A673 (cell line): ENCODE data around the gene NAALADL2. TPM values are rescaled to one million over a fixed set of nuclear protein-coding genes. Genes with fewer than 3 reads are reported as not detected.

Source experiments
- BruUV-seq: library from RNA; stranded (reverse); fragments of 400-500 nt; replicated peaks from 2 replicates; lab custom pipeline; 2021; lab: Mats Ljungman, UMichigan
- CTCF ChIA-PET: fragments of 300-600 bp; sonication (Branson Sonifier 250); formaldehyde crosslinking; loops from one replicate; lab custom pipeline; 2022; ENCODE audit warnings: antibody characterized with exemption; lab: Charles Lee
- POLR2A ChIA-PET: fragments of 300-600 bp; sonication (Branson Sonifier 250); formaldehyde crosslinking; loops from one replicate; lab custom pipeline; 2022; ENCODE audit warnings: antibody characterized with exemption; ENCODE audit not compliant: low non-redundant PET; lab: Charles Lee
- DNase-seq: peaks from one replicate; pipeline ENCODE4 v3.0.0-alpha.2; 2015; ENCODE audit warnings: low spot score
- H3K27ac ChIP-seq: fragments of 200-600 bp; sonication (generic); 2 replicates; pipeline ENCODE4 v1.5.1; 2016; ENCODE audit warnings: mixed run types, low read depth, mild to moderate bottlenecking, mixed read lengths, antibody characterized with exemption, low read length; ENCODE audit not compliant: poor library complexity, severe bottlenecking
- H3K27me3 ChIP-seq: fragments of 200-600 bp; sonication (generic); replicated peaks from 2 replicates; pipeline ENCODE4 v1.6.1; 2017; ENCODE audit warnings: mixed run types, low read depth, mild to moderate bottlenecking, mixed read lengths, antibody characterized with exemption, low read length; ENCODE audit not compliant: insufficient read depth, poor library complexity
- H3K36me3 ChIP-seq: fragments of 200-600 bp; sonication (generic); 2 replicates; pipeline ENCODE4 v1.6.1; 2016; ENCODE audit warnings: mixed run types, mild to moderate bottlenecking, mixed read lengths, antibody characterized with exemption, low read length; ENCODE audit not compliant: insufficient read depth, poor library complexity, severe bottlenecking
- H3K4me1 ChIP-seq: fragments of 200-600 bp; sonication (generic); 2 replicates; pipeline ENCODE4 v1.6.1; 2017; ENCODE audit warnings: mixed run types, mild to moderate bottlenecking, mixed read lengths, antibody characterized with exemption, low read length; ENCODE audit not compliant: insufficient read depth, poor library complexity, severe bottlenecking
- H3K4me3 ChIP-seq: fragments of 200-600 bp; sonication (generic); 2 replicates; pipeline ENCODE4 v1.5.1; 2016; ENCODE audit warnings: low read depth, mixed run types, mild to moderate bottlenecking, mixed read lengths, low read length; ENCODE audit not compliant: poor library complexity, severe bottlenecking
- H3K9me3 ChIP-seq: fragments of 200-600 bp; sonication (generic); 2 replicates; pipeline ENCODE4 v1.6.1; 2016; ENCODE audit warnings: mixed run types, low read depth, mild to moderate bottlenecking, mixed read lengths, antibody characterized with exemption, low read length; ENCODE audit not compliant: poor library complexity, severe bottlenecking
- EZH2 ChIP-seq: fragments of 200-600 bp; sonication (generic); IDR thresholded peaks from 2 replicates; pipeline ENCODE4 v1.6.1; 2017; ENCODE audit warnings: borderline replicate concordance, low read depth, mild to moderate bottlenecking, mixed read lengths, antibody characterized with exemption, low read length; ENCODE audit not compliant: poor library complexity, severe bottlenecking
- intact Hi-C: fragments of 100-400 bp; cut with micrococcal nuclease; formaldehyde crosslinking; loops from one replicate; pipeline ENCODE4 v1.10.0; 2022; ENCODE audit not compliant: unreplicated experiment
- total RNA-seq: library from RNA; stranded (reverse); gene quantifications from 2 replicates; pipeline ENCODE4 v1.2.3, GENCODE V29; 2021
- TF ChIP-seq, protein P1 (sequence below): fragments of 300-800, 200-600 bp; sonication (generic); conservative IDR thresholded peaks from 2 replicates; pipeline ENCODE4 v1.5.1; 2017; ENCODE audit warnings: low read depth, mild to moderate bottlenecking, antibody characterized with exemption, low read length, moderate library complexity, mixed read lengths

Gene NAALADL2
- total RNA-seq, 1 experiment from 2014 or later = 0.64 TPM

DNA sequence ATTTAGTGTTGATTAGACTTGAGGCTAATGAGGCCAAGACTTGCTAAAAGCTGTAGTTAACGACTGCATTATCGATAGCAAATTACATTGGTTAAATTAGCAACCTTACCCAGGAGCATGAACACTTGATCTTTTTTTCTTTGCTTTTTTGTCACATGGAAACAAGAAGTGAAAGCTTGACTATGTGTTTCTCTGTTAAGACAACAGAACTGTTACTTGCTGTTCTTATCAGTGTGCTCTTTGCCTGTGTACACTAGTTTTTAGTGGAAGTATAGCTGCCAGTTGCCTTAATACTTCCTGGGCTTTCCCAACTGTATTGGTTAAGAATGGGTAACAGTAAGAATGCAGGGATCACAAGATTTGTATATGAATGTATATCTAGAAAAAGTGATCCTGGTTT, 625.5 kb downstream of the NAALADL2 start:
- TF ChIP-seq EZH2 = no peak
- TF ChIP-seq, protein P1, sequence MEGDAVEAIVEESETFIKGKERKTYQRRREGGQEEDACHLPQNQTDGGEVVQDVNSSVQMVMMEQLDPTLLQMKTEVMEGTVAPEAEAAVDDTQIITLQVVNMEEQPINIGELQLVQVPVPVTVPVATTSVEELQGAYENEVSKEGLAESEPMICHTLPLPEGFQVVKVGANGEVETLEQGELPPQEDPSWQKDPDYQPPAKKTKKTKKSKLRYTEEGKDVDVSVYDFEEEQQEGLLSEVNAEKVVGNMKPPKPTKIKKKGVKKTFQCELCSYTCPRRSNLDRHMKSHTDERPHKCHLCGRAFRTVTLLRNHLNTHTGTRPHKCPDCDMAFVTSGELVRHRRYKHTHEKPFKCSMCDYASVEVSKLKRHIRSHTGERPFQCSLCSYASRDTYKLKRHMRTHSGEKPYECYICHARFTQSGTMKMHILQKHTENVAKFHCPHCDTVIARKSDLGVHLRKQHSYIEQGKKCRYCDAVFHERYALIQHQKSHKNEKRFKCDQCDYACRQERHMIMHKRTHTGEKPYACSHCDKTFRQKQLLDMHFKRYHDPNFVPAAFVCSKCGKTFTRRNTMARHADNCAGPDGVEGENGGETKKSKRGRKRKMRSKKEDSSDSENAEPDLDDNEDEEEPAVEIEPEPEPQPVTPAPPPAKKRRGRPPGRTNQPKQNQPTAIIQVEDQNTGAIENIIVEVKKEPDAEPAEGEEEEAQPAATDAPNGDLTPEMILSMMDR = no peak
- no peak overlapping the region for H3K27ac ChIP-seq
- no peaks in the 10 kb centered on the region for H3K27me3 ChIP-seq
- no peak for DNase-seq
- ChIA-PET CTCF (no interaction called here), POLR2A (no interaction called here)
- H3K36me3 ChIP-seq = no peaks in the 10 kb centered on the region
- H3K9me3 ChIP-seq = no peaks in the 10 kb centered on the region
- BruUV-seq = no TSS peak
- intact Hi-C loops = no loop called here
- no peak overlapping the region for H3K4me3 ChIP-seq
- H3K4me1 ChIP-seq = no peaks in the 10 kb centered on the region

DNA sequence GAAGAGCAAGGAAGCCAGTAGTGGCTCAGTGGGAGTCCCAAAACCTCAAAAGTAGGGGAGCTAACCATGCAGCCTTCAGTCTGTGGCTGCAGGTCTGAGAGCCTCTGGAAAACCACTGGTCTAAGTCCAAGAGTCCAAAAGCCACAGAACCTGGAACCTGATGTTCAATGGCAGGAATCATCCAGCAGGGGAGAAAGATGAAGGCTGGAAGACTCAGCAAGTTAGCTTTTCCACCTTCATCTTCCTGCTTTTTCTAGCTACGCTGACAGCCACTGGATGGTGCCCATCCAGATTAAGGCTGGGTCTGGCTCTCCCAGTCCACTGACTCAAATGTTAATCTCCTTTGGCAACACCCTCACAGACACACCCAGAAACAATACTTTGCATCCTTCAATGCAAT, 626.3 kb downstream of the NAALADL2 start:
- BruUV-seq = no TSS peak
- H3K27me3 ChIP-seq = no peaks in the 10 kb centered on the region
- DNase-seq = no peak
- no peaks in the 10 kb centered on the region for H3K36me3 ChIP-seq
- H3K4me1 ChIP-seq = no peaks in the 10 kb centered on the region
- no peak overlapping the region for H3K27ac ChIP-seq
- intact Hi-C loops = no loop called here
- ChIA-PET CTCF (no interaction called here), POLR2A (no interaction called here)
- H3K9me3 ChIP-seq = no peaks in the 10 kb centered on the region
- no peak for TF ChIP-seq EZH2
- TF ChIP-seq, protein P1 = no peak
- H3K4me3 ChIP-seq = no peak overlapping the region

DNA sequence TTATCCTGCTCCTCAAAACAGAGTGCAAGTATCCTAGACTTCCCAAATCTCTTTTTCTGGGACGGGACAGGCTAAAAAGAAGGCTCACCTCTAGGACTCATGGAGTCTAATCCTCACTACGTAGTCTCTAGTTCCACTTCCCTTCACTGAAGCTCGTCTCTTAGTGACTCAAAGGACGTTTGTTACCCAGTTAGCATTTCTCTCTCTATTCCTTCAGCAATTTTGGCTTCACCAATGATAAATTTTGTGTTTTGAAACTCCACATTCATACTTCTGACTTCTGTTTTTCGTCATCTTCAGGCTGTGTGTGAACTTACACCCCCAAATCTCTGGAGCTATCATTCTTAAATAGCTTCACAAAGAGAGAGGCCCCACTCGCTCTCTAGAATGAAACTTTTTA, 627.1 kb downstream of the NAALADL2 start:
- no TSS peak for BruUV-seq
- Histone ChIP-seq H3K9me3 (no peaks in the 10 kb centered on the region), H3K36me3 (no peaks in the 10 kb centered on the region), H3K4me1 (no peaks in the 10 kb centered on the region), H3K4me3 (no peak overlapping the region), H3K27me3 (no peaks in the 10 kb centered on the region), H3K27ac (no peak overlapping the region)
- TF ChIP-seq, protein P1 = no peak
- no peak for TF ChIP-seq EZH2
- DNase-seq = no peak
- ChIA-PET POLR2A (no interaction called here), CTCF (no interaction called here)
- intact Hi-C loops = no loop called here
